ENCODE measurements around the gene FSTL4.

GRCh38 chr5:133367071-133367786 is 245.1 kb downstream of the FSTL4 start:
- TF ChIP-seq, protein P1, sequence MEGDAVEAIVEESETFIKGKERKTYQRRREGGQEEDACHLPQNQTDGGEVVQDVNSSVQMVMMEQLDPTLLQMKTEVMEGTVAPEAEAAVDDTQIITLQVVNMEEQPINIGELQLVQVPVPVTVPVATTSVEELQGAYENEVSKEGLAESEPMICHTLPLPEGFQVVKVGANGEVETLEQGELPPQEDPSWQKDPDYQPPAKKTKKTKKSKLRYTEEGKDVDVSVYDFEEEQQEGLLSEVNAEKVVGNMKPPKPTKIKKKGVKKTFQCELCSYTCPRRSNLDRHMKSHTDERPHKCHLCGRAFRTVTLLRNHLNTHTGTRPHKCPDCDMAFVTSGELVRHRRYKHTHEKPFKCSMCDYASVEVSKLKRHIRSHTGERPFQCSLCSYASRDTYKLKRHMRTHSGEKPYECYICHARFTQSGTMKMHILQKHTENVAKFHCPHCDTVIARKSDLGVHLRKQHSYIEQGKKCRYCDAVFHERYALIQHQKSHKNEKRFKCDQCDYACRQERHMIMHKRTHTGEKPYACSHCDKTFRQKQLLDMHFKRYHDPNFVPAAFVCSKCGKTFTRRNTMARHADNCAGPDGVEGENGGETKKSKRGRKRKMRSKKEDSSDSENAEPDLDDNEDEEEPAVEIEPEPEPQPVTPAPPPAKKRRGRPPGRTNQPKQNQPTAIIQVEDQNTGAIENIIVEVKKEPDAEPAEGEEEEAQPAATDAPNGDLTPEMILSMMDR (IDR thresholded peaks at IDR 0.05): no peak
- TF ChIP-seq EP300 (IDR thresholded peaks at IDR 0.05): no peak
